K562 (cell line): ENCODE results near the gene TECPR2. TPM values are rescaled to one million over a fixed set of nuclear protein-coding genes. Genes with fewer than 3 reads are reported as not detected.

ENCODE experiments used
- ATAC-seq: fragments of 200-7000 bp; cut with Tn5 transposase; 3 replicates; pipeline ENCODE4 v1.9.1; 2020; ENCODE audit warnings: moderate library complexity
- BruUV-seq: library from RNA; stranded (reverse); fragments of 400-500 nt; replicated peaks from 2 replicates; lab custom pipeline; 2021; lab: Mats Ljungman, UMichigan
- CTCF ChIA-PET: fragments of 300-600 bp; formaldehyde crosslinking; extraction: SDS; loops from one replicate; lab custom pipeline; 2021; ENCODE audit warnings: low intra/inter-chr PET ratio; lab: Yijun Ruan, JAX
- POLR2A ChIA-PET: fragments of 300-600, 350-650 bp; sonication (Branson Sonifier 250); formaldehyde crosslinking; extraction: SDS; loops from one replicate; lab custom pipeline; 2021; ENCODE audit warnings: antibody characterized with exemption, inconsistent platforms; lab: Yijun Ruan, JAX
- DNase-seq, 4 experiments: peaks; one replicate each; pipeline versions ENCODE4 v3.0.0 to v3.0.0-alpha.2; 2011 to 2018; ENCODE audit warnings: low spot score in 3 of 4, mixed read lengths in 3 of 4; ENCODE audit errors: extremely low read depth in 1 of 4
- FAIRE-seq: peaks from 2 replicates; lab custom pipeline; 2011; peaks lifted over from hg19 to GRCh38; lab: Jason Lieb, UNC
- H2AFZ ChIP-seq: 2 replicates; pipeline ENCODE4 v1.6.0; 2011; ENCODE audit warnings: low read depth, low read length, control low read depth, inconsistent platforms
- H3K27ac ChIP-seq: fragments of 200-600 bp; 3 replicates; pipeline ENCODE4 v1.8.0; 2011; ENCODE audit warnings: low read depth, mild to moderate bottlenecking, control low read depth, inconsistent platforms, low read length, moderate library complexity, mixed read lengths; ENCODE audit errors: extremely low read depth
- H3K27me3 ChIP-seq, 2 experiments: fragments of 300-600 bp in 1 of 2; 2 replicates in 1 of 2; 3 replicates in 1 of 2; pipeline versions ENCODE4 v1.6.0 to v1.8.0; 2011; ENCODE audit warnings: inconsistent platforms in 2 of 2, low read length in 2 of 2, mild to moderate bottlenecking in 1 of 2, mixed read lengths in 1 of 2, moderate library complexity in 1 of 2; ENCODE audit not compliant: control insufficient read depth in 2 of 2, insufficient read depth in 2 of 2
- H3K36me3 ChIP-seq: fragments of 300-600 bp; 3 replicates; pipeline ENCODE4 v1.8.0; 2011; ENCODE audit warnings: mild to moderate bottlenecking, low read length, inconsistent platforms; ENCODE audit not compliant: control insufficient read depth, insufficient read depth
- H3K4me1 ChIP-seq, 2 experiments: fragments of 200-600 bp in 1 of 2; replicated peaks in 1 of 2; 2 replicates in 1 of 2; 3 replicates in 1 of 2; pipeline versions ENCODE4 v1.5.1 to v1.8.0; 2011; ENCODE audit warnings: inconsistent platforms in 2 of 2, low read length in 2 of 2, mild to moderate bottlenecking in 1 of 2, mixed read lengths in 1 of 2, moderate library complexity in 1 of 2; ENCODE audit not compliant: control insufficient read depth in 2 of 2, insufficient read depth in 2 of 2
- H3K4me2 ChIP-seq: 2 replicates; pipeline ENCODE4 v1.6.1; 2011; ENCODE audit warnings: low read length, control low read depth, inconsistent platforms, mixed read lengths; ENCODE audit not compliant: insufficient read depth
- H3K4me3 ChIP-seq: fragments of 200-600 bp; sonication (generic), shearing (Covaris generic); 2 replicates; pipeline ENCODE4 v1.5.1; 2016; ENCODE audit warnings: control low read depth, inconsistent platforms
- H3K79me2 ChIP-seq: fragments of 200-600 bp; 3 replicates; pipeline ENCODE4 v1.8.0; 2011; ENCODE audit warnings: low read length, inconsistent platforms; ENCODE audit not compliant: control insufficient read depth, insufficient read depth
- H3K9ac ChIP-seq, 2 experiments: 2 replicates each; pipeline versions ENCODE4 v1.6.0 to v1.6.1; 2011; ENCODE audit warnings: low read depth in 2 of 2, low read length in 2 of 2, control low read depth in 1 of 2, inconsistent platforms in 1 of 2, mild to moderate bottlenecking in 1 of 2, mixed read lengths in 1 of 2; ENCODE audit not compliant: insufficient read depth in 1 of 2
- H3K9me1 ChIP-seq: one replicate; pipeline ENCODE4 v1.6.0; 2011; ENCODE audit warnings: inconsistent platforms, mild to moderate bottlenecking, low read length, moderate library complexity; ENCODE audit not compliant: control insufficient read depth, insufficient read depth
- H3K9me3 ChIP-seq: replicated peaks from 2 replicates; pipeline ENCODE4 v1.5.1; 2011; ENCODE audit warnings: low read depth, low read length, inconsistent platforms; ENCODE audit not compliant: control insufficient read depth, insufficient read depth
- H4K20me1 ChIP-seq: replicated peaks from 2 replicates; pipeline ENCODE4 v1.6.1; 2011; ENCODE audit warnings: low read length, inconsistent platforms, mixed read lengths; ENCODE audit not compliant: control insufficient read depth, insufficient read depth
- ADNP ChIP-seq: fragments of 200-800 bp; sonication (Bioruptor generic); IDR thresholded peaks from 2 replicates; pipeline ENCODE4 v1.6.1; 2016; ENCODE audit warnings: missing genetic modification characterization, missing compliant biosample characterization
- CBX5 ChIP-seq: IDR thresholded peaks from 2 replicates; pipeline ENCODE4 v1.6.1; 2014; ENCODE audit warnings: low read depth, borderline replicate concordance
- FOXA1 ChIP-seq: fragments of 450-650 bp; IDR thresholded peaks from 2 replicates; pipeline ENCODE4 v1.6.1; 2016; ENCODE audit warnings: mild to moderate bottlenecking, borderline replicate concordance
- HNRNPL ChIP-seq: fragments of 200-400 bp; formaldehyde crosslinking; IDR thresholded peaks from 2 replicates; pipeline ENCODE4 v1.6.1; 2017; ENCODE audit warnings: low read depth, mild to moderate bottlenecking, low read length
- MED1 ChIP-seq: sonication (generic); formaldehyde crosslinking; IDR thresholded peaks from 2 replicates; pipeline ENCODE4 v1.8.1; 2023; ENCODE audit warnings: missing genetic modification reagents, borderline replicate concordance
- MNT ChIP-seq, 2 experiments: fragments of 450-650 bp; conservative IDR thresholded peaks; 2 replicates each; pipeline ENCODE4 v1.6.1; 2017; ENCODE audit warnings: mild to moderate bottlenecking in 2 of 2, moderate library complexity in 2 of 2
- RREB1 ChIP-seq: fragments of 250-450 bp; sonication (Bioruptor Pico); IDR thresholded peaks from 2 replicates; pipeline ENCODE4 v1.4.0; 2020
- TEAD1 ChIP-seq, 2 experiments: fragments of 450-650 bp in 1 of 2; sonication (generic) in 1 of 2; formaldehyde crosslinking; IDR thresholded peaks; 2 replicates each; pipeline versions ENCODE4 v1.4.0 to v1.8.0; 2020 to 2022; ENCODE audit warnings: mild to moderate bottlenecking in 2 of 2, missing genetic modification reagents in 1 of 2
- ZBTB7A ChIP-seq: IDR thresholded peaks from 2 replicates; pipeline ENCODE4 v1.6.1; 2011; ENCODE audit warnings: low read depth, mild to moderate bottlenecking, low read length, moderate library complexity, borderline replicate concordance; ENCODE audit not compliant: control insufficient read depth
- ZC3H11A ChIP-seq: IDR thresholded peaks from 2 replicates; pipeline ENCODE4 v1.6.1; 2012; ENCODE audit warnings: low read depth, low read length, improper control_type of control experiment
- whole genome bisulfite sequencing: fragments of 100-300 bp; shearing (Covaris generic); methylation state at CpG from one replicate; pipeline ENCODE4 v1.1.6; 2016; ENCODE audit warnings: low coverage, mixed read lengths; ENCODE audit not compliant: insufficient coverage; ENCODE audit errors: missing lambda C conversion rate; 5-methylcytosine and 5-hydroxymethylcytosine counted together
- in situ Hi-C: fragments of 300-500 bp; cut with MboI; formaldehyde crosslinking; loops from 4 replicates; pipeline ENCODE4 v1.15.0; 2018; ENCODE audit warnings: inconsistent platforms, mixed read lengths
- intact Hi-C: fragments of 100-400 bp; cut with micrococcal nuclease; formaldehyde crosslinking; loops from 2 replicates; pipeline ENCODE4 v1.14.2; 2022
- polyA plus RNA-seq, 8 experiments: library from polyadenylated mRNA; depleted of rRNA in 4 of 8; stranded (reverse) in 5 of 8; unstranded in 3 of 8; fragments of >200 nt; fragmentation: Nextera tagmentation in 2 of 8; fragmentation: Illumina TruSeq in 1 of 8; extraction: Ambion mirVana in 2 of 8; extraction: Trizol in 1 of 8; gene quantifications; 2 replicates each; pipeline versions ENCODE4 v1.2.1 to v1.2.3, GENCODE V29; 2011 to 2014; ENCODE audit warnings: inconsistent platforms in 1 of 8, missing spikeins in 1 of 8
- total RNA-seq, 7 experiments: library from RNA; depleted of rRNA in 6 of 7; stranded (reverse); fragments of >200 nt in 6 of 7; fragmentation: Illumina TruSeq in 2 of 7; extraction: Trizol in 2 of 7; gene quantifications; 2 replicates each; pipeline versions ENCODE4 v1.2.1 to v1.2.3, GENCODE V29; 2011 to 2021; ENCODE audit warnings: low replicate concordance in 1 of 7
- TF ChIP-seq, protein P1 (sequence below): fragments of 250-450 bp; sonication (Bioruptor Pico); IDR thresholded peaks from 2 replicates; pipeline ENCODE4 v1.5.1; 2021; ENCODE audit warnings: mild to moderate bottlenecking

Gene TECPR2
- total and polyA plus RNA-seq, 9 of the 15 experiments (the other 6 are each of a cell fraction or from before 2014, with no cell fraction given), result 0.04 to 3.0 (median 0.83) TPM

GRCh38 chr14:102528431-102529170 lies 165.9 kb downstream of the TECPR2 start:
- in situ Hi-C loops, result no loop called here
- H2AFZ ChIP-seq, result no peak overlapping the region
- BruUV-seq, result no TSS peak
- H3K4me1 ChIP-seq, result peaks cover 18 to 39% of the 10 kb centered on the region in 2 experiments; a peak in 4 of 5 replicates
- no peaks in the 10 kb centered on the region for H3K36me3 ChIP-seq
- FAIRE-seq (no peak), ATAC-seq (no peak), DNase-seq (no peak)
- H3K9ac ChIP-seq, result no peak overlapping the region
- H3K4me2 ChIP-seq, result no peak overlapping the region
- WGBS, result 80% methylated on average over 9 of the region's 11 CpGs
- ChIA-PET CTCF (no interaction called here), POLR2A (interaction anchor here (0.7 to 1.6 kb wide), 2 partner anchors 65 to 319 kb away, joined by 3 to 4 read pairs; no protein-coding TSS in a partner anchor)
- H4K20me1 ChIP-seq, result no peaks in the 10 kb centered on the region
- no peak overlapping the region for H3K4me3 ChIP-seq
- no peaks in the 10 kb centered on the region; the same call in 1 of the 2 replicates for H3K9me3 ChIP-seq
- no peaks in the 10 kb centered on the region; the same call in 2 of the 3 replicates for H3K79me2 ChIP-seq
- H3K27me3 ChIP-seq, result no peaks in the 10 kb centered on the region
- H3K27ac ChIP-seq, result no peak overlapping the region
- no peaks in the 10 kb centered on the region for H3K9me1 ChIP-seq
- intact Hi-C loops, result loop anchor here (10.0 kb wide), 1 partner anchor 166 kb away; no protein-coding TSS in a partner anchor
- TF ChIP-seq CBX5, result no peak
- no peak for TF ChIP-seq RREB1 (CRISPR knock-in tag)
- TF ChIP-seq MED1 (CRISPR knock-in tag), result no peak
- TF ChIP-seq MNT (conservative IDR thresholded peaks at IDR 0.05), result no peak
- TF ChIP-seq ZC3H11A, result no peak
- no peak for TF ChIP-seq ADNP
- no peak for TF ChIP-seq TEAD1 (CRISPR knock-in tag; IDR thresholded peaks at IDR 0.05)
- TF ChIP-seq ZBTB7A, result no peak
- TF ChIP-seq HNRNPL, result no peak
- no peak for TF ChIP-seq FOXA1
- TF ChIP-seq, protein P1, sequence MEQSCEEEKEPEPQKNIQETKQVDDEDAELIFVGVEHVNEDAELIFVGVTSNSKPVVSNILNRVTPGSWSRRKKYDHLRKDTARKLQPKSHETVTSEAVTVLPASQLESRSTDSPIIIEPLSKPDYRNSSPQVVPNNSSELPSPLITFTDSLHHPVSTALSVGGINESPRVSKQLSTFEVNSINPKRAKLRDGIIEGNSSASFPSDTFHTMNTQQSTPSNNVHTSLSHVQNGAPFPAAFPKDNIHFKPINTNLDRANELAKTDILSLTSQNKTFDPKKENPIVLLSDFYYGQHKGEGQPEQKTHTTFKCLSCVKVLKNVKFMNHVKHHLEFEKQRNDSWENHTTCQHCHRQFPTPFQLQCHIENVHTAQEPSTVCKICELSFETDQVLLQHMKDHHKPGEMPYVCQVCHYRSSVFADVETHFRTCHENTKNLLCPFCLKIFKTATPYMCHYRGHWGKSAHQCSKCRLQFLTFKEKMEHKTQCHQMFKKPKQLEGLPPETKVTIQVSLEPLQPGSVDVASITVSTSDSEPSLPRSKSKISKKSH (CRISPR knock-in tag), result no peak
